ENCODE measurements around the gene VSX1.

The VSX1 gene

DNA sequence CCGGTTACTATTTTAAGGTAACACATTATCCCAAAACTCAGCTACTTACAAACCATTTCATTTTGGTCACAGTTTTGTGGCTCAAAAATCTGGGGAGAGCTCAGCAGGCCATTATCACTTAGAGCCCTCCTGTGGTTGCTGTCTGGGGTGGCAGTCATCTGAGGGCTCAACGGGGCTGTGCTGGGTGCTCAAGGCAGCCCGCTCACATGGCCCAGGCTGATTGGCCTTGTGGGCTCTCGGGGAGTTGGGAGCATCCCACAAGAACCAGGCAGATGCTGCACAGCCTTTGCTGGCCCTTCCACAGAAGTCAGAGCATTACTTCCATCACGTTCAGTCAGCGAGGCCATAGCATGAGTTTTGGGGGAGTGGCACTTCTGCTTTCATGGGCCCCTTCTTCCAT is 6.3 kb upstream of the VSX1 start:
- H3K27ac ChIP-seq = no peak overlapping the region
- TF ChIP-seq, protein P1, sequence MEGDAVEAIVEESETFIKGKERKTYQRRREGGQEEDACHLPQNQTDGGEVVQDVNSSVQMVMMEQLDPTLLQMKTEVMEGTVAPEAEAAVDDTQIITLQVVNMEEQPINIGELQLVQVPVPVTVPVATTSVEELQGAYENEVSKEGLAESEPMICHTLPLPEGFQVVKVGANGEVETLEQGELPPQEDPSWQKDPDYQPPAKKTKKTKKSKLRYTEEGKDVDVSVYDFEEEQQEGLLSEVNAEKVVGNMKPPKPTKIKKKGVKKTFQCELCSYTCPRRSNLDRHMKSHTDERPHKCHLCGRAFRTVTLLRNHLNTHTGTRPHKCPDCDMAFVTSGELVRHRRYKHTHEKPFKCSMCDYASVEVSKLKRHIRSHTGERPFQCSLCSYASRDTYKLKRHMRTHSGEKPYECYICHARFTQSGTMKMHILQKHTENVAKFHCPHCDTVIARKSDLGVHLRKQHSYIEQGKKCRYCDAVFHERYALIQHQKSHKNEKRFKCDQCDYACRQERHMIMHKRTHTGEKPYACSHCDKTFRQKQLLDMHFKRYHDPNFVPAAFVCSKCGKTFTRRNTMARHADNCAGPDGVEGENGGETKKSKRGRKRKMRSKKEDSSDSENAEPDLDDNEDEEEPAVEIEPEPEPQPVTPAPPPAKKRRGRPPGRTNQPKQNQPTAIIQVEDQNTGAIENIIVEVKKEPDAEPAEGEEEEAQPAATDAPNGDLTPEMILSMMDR (IDR thresholded peaks at IDR 0.05) = no peak
- TF ChIP-seq ZFX (IDR thresholded peaks at IDR 0.05; ENCODE audit: borderline replicate concordance) = no peak

DNA sequence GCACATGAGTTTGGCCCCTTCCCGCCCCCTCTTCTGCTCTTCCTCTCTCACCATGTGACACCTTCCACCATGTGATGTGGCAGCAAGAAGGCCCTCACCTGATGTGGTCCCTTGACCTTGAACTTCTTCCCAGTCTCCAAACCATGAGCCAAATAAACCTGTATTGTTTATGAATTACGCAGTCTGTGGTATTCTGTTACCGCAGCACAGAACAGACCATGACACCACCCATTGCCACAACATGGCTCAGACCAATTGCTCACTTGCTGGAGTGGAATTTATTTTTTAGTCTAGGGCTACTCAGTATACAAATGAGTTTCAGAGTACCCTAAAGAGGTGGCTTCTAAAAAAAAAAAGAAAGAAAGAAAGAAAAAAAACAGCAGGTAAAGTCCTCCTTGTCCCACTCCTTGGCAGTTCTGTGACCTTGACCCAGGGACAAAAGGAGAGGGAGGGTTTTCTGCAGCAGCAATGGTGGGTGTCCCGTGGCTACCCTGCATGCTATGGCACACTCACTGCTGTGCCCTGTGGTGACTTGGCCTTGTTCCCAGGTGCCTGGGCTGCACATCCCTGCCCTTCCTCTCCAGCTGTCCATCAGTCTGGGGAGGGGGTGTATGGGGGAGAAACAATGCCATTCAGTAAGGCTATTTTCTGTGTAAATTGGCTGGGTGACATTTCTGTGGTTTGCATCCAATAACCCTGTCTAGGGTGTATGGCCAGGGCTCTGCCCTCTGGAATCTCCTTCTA is 5.4 kb upstream of the VSX1 start:
- TF ChIP-seq, protein P1 (IDR thresholded peaks at IDR 0.05) = no peak
- no peak for TF ChIP-seq ZFX (IDR thresholded peaks at IDR 0.05; ENCODE audit: borderline replicate concordance)

DNA sequence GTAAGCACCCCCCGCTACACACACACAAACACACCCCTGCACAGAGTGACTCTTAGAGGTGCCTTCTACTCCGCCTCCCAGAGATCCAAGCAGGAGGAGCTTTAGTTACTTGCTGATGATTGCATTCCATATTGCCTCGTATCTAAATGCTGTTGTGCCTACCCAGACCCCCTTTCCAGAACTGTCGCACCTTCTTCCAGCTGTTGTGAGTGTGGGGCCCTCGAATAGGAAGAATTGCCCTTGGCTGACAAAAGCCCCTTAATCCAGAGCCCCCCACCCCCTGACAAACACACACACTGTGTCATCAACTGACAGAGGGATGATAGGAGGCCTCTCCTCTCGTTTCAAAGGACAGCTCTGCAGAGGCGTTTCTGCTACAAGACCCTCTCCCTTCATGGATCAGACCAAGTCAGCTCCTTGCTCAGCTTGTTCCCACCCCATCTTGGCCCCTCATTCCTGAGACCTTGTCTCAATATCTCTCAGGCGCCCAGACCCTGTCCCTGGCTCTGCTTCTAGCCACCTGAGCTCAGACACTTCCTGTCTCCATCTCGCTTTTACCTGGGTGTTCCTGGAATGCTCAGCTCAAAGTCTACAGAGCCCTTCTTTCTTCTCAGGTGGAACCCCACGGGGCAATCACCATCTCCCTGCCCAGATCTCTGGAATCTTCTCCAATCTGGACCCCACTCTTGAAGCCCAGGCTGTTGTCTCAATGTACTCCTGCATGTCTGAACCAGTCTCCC is 4.0 kb upstream of the VSX1 start:
- no peak overlapping the region for H3K27ac ChIP-seq
- TF ChIP-seq, protein P1 (IDR thresholded peaks at IDR 0.05) = no peak
- no peak for TF ChIP-seq ZFX (IDR thresholded peaks at IDR 0.05; ENCODE audit: borderline replicate concordance)

More for the DNA sequence above, 5.4 kb upstream of the VSX1 start:
- no peak overlapping the region for H3K27ac ChIP-seq

DNA sequence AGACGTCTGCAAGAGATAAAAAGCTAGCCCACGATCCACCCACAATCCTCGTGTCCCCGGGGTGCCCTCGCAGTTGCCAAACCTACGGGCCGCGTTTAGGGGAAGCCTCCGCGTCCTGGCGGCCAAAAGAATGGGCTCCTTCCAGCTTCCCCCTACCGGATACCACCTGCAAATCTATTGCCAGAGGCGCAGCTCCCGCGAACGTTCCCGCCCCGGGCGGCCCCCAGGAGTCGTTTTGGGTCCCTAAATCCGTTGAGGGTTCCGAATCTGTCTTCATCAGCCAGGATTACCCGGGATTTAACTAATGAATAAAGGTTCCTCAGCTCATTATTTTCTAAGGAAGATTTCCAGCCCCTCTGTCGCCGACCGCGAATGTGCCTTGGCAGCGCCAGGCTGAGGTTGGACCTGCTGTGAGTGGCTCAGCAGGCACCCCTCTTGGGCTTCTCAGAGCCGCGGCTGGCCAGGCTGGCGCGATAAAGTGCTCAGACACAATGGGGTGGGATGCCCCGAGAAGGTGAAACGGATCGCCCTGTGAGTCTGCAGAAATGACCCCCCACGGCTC is 2.8 kb upstream of the VSX1 start:
- no peak for TF ChIP-seq ZFX (IDR thresholded peaks at IDR 0.05; ENCODE audit: borderline replicate concordance)
- TF ChIP-seq, protein P1 (IDR thresholded peaks at IDR 0.05) = no peak
- H3K27ac ChIP-seq = no peak overlapping the region

DNA sequence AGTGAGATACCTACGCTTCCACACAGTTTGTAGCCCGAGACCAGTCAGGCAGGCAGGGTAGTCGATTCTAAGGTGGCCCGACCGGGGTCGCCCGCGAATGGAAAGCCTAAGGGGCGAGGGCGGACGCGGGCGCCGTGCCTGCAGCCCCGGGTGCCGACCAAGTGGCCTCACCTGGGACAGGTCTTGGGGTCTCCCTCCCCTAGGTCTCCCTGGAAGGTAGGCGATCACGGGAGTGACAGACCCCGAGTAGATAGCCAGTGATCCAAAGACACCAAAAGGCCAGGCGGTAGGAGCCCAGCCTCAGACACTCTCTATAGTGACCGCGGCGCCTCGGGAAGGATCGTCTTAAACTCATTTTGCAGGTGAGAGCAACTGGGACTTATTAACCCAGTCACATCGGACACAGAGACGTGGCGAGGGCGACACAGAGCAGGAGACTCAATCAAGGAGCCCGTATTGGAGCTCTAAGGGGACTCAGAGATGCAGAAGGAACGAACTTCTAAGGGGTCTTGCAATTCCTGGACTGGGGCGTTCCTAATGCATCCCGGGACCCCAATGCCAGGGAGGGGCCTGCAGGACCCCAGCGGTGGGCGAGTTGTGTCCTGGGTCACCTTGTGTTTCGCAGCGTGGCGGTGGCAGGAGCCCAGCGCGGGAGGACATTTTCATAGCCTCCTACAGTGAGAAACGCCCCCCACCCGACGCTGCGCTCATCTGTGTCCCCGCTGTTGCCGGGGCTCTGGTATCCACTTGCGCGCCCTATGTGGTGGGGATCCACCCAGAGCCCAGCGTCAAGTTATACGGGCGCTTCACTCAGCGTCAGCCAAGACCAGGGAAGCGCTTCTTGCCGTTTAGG is 2.1 kb upstream of the VSX1 start:
- TF ChIP-seq ZFX (IDR thresholded peaks at IDR 0.05; ENCODE audit: borderline replicate concordance) = no peak
- TF ChIP-seq, protein P1 (IDR thresholded peaks at IDR 0.05) = no peak
- H3K27ac ChIP-seq = no peak overlapping the region

DNA sequence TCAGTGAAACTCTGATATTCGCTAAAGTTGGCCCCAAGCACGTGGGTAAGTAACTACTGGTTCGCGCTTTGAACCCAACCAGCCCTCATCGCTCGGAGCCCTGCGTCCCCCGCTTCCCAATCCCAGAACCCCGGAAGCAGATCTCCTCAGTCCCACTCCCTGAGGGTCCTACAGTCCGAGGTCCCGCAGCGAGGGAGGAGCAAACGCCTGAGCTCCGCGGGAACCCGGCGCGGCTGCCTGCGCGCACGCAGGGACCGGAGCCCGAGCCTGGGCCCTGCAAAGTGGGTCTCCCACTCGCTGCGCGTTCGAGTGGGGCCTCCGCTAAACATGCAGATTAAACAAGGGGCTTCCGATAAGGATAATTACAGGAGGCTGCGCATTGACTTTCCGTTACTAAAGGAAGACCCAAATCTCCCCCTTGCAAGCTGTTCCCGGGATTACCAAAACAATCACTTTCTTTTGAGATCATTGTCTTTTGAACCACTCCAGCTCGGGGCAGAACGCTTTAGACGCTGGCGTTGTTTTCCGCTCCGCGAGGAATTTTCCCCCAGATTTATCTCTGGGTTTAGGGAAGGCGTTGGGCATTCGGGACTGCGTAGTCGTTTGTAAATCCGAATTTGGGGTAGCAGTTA is 1.3 kb upstream of the VSX1 start:
- H3K27ac ChIP-seq = no peak overlapping the region
- TF ChIP-seq, protein P1 (IDR thresholded peaks at IDR 0.05) = no peak
- no peak for TF ChIP-seq ZFX (IDR thresholded peaks at IDR 0.05; ENCODE audit: borderline replicate concordance)

Measured in 22Rv1 (cell line).